Skeletal muscle cell (primary cell): ENCODE data around the gene CLASP1.
"Not testable (repeated sequence)": the region's sequence is repeated elsewhere in the genome, so short reads cannot be mapped to it uniquely, and the experiment has no call there.

Experiments
- DNase-seq: peaks from one replicate; pipeline ENCODE4 v3.0.0-alpha.2; 2010; ENCODE audit warnings: low read depth
- H3K4me3 ChIP-seq: 2 replicates; pipeline ENCODE4 v1.5.1; 2011; ENCODE audit warnings: low read depth, mild to moderate bottlenecking, control low read depth, low read length, moderate library complexity

The CLASP1 gene

DNA sequence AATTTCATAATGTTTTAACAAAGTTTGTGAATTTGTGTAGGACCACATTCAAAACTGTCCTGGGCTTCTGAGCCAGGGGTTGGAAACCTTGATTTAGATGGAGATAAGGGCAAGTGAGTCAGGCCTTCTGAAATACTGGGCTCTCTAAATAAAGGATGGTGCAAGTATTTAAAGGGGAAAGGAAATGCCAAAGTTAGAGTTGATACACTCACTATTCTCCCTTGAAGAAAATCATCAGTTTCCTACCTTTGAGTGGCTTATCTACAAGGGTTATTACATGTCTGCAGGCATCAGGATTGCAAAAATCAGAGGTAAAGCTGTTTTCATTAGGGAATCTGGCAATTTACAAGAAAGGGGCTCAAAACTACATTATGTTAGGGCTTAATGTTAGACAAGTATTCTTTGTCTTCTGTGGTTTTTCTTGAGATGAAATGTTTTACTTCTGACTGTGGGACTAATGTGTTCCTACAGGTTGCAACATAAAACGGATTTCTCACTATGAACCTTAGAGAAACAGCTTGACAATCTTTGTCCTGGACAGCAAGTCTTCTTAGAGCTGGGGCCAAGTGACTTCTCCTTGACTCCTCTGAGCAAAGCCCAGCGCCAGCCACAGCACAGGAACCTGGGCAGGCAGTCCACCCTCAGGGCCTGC, 87.5 kb downstream of the CLASP1 start:
- H3K4me3 ChIP-seq: no peak overlapping the region
- no peak for DNase-seq

DNA sequence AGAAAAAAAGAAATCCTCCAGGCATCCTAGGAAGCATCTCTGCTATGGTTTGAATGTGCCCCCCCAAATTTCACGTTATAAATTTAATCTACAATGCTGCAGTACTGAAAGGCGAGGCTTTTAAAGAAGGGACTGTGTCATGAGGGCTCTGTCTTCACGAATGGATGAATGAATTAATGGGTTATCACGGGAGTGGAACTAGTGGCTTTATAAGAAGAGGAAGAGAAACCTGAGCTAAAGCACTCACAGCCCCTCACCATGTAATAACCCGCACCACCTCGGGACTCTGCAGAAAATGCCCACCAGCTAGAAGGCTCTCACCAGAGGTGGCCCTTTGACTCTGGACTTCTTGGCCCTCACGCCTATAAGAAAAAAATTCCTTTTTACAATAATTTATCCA, 90.9 kb downstream of the CLASP1 start:
- H3K4me3 ChIP-seq: no peak overlapping the region
- DNase-seq: no peak

DNA sequence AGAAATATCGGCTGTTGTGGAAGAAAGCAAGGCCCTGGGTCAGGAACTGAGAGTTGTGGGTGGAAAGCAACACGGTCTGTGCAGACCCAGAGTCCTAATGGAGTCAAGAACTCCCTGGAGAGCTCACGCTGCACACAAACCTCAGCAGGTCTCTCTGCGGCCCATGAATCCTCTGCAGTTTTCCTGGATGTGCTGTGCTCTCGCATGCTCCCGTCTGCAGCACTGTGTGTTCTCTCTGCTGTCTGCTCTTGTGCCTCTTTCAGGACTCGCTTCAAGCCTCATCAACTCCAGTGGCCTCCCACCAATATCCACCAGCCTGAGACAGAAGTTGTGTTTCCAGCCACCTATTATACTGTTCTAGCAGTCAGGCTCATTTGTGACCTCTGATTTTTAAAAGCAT, 94.3 kb downstream of the CLASP1 start:
- H3K4me3 ChIP-seq: no peak overlapping the region
- no peak for DNase-seq

DNA sequence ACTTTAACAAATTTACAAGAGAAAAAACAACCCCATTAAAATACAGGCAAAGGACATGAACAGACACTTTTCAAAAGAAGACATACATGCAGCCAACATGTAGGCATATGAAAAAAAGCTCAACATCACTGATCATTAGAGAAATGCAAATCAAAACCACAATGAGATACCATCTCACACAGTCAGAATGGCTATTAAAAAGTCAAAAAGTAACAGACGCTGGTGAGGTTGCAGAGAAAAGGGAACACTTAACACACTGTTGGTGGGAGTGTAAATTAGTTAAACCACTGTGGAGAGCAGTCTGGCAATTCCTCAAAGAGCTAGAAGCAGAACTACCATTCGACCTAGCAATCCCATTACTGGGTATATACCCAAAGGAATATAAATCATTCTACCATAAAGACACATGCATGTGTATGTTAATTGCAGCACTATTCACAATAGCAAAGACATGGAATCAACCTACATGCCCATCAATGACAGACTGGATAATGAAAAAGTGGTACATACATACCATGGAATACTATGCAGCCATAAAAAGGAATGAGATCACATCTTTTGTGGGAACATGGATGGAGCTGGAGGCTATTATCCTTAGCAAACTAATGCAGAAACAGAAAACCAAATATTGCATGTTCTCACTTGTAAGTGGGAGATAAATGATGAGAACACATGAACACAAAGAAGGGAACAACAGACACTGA, 96.6 kb downstream of the CLASP1 start:
- DNase-seq, H3K4me3 ChIP-seq: not testable (repeated sequence)

DNA sequence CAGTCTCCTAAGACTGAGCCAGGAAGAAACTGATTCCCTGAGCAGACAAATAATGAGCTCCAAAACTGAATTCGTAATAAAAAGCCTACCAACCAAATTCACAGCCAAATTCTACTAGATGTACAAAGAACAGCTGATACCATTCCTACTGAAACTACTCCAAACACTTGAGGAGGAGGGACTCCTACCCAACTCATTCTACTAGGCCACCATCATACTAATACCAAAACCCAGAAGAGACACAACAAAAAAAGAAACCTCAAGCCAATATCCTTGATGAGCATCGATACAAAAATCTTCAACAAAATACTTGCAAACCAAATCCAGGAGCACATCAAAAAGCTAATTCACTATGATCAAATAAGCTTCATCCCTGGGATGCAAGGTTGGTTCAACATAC, 98.6 kb downstream of the CLASP1 start:
- no peak for DNase-seq
- H3K4me3 ChIP-seq: no peak overlapping the region

DNA sequence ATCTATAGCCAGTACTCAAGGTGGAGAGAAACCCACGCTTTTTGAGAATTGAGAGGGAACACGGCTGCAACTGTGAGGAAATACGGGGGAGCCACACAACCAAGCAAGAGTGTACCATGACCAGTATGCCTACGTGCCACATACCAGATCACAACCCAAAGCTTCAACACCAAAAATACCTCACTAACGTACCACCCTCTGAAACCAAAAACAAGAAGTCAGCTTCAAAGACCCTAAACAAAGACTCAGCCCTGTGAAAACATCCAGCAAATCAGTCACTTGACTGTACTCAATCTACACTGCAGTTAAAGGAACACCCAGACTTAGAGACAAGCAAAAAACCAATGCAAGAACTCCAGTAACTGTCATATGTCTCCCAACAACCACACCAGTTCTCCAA, 101.6 kb downstream of the CLASP1 start:
- H3K4me3 ChIP-seq: no peak overlapping the region
- DNase-seq: no peak

DNA sequence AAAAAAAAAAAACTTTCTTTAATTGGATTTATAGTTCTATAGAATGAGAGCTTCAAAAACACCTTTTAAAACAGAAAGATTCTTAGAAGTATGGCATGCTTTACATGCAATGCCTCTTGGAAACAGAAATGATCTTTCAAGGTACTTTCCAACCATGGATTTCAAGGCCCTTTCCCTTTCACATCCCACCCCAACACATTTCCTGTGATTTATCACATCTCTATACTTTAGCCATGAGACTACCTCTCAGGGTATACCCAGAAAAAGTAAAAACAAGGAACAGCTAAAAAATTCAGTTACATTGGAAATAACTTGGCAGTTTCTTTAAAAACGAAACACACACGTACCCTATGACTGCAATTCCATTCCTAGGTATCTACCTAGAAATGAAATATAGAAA, 103.3 kb downstream of the CLASP1 start:
- no peak overlapping the region for H3K4me3 ChIP-seq
- DNase-seq: no peak

DNA sequence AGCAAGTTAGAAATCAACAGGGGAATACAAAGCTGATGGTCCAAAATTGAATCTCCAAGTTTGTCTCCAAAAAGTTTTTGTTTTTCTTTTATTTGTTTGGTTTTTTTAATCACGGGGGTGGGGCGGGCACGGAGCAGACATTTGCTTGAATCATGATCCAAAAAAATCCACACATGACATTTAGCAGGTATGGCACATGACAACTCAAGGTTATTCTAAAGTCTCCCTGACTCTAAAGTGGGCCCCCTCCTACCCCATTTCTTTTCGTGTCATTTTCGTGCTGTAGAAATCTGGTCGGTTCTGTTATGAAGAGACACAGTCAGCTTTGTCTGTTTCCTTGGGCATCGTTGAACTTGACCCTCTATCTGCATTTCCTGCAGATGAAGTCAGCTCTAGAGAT, 104.0 kb downstream of the CLASP1 start:
- H3K4me3 ChIP-seq: no peak overlapping the region

DNA sequence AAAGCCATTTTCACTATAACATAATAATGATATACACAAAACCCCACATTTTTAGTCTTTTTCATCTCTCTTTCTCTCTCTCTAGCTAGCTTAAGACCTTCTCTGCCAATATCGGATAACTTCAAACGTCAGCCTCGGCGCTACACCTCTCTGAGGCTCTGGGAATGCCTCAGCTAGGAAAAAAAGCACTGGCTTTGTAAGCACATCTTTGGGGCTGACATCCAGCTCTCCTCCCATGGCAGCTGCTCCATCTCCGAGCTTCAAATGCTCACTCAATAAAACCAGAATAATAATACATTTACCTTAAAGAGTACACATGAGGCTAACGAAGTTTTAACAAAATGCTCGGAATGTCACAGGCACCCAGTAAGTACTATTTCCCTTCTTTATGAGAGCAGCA, 107.8 kb downstream of the CLASP1 start:
- no peak overlapping the region for H3K4me3 ChIP-seq
- no peak for DNase-seq

More for the DNA sequence above, 104.0 kb downstream of the CLASP1 start:
- DNase-seq: no peak

DNA sequence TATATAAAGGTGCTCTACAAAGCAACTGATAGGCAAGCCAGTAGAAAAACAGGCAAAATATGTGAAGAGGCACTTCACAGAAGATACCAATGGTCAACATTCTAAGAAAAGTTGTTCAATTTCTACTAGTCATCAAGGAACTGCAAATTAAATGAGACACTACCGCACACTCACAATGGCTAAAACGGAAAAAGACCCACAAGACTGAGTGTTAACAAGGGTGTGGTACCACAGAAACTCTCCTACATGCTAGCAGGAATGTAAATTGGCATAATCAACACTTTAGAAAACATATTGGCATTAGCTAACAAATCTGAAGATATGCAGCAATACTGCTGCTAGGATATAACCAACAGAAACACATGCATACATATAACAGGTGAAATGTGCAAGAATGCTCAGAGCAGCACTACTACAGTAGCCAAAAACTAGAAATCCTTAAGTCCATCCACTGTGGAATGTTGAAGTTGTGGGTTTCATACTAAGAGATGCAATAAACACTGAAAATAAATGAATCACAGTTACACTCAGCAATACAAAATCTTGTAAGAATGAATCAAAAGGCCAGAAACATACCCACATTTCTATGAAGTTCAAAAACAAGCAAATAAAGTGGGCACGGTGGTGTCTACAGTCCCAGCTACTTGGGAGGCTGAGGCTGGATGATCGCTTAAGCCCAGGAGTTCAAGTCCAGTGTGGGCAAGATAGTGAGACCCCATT, 109.4 kb downstream of the CLASP1 start:
- no peak for DNase-seq
- no peak overlapping the region for H3K4me3 ChIP-seq

DNA sequence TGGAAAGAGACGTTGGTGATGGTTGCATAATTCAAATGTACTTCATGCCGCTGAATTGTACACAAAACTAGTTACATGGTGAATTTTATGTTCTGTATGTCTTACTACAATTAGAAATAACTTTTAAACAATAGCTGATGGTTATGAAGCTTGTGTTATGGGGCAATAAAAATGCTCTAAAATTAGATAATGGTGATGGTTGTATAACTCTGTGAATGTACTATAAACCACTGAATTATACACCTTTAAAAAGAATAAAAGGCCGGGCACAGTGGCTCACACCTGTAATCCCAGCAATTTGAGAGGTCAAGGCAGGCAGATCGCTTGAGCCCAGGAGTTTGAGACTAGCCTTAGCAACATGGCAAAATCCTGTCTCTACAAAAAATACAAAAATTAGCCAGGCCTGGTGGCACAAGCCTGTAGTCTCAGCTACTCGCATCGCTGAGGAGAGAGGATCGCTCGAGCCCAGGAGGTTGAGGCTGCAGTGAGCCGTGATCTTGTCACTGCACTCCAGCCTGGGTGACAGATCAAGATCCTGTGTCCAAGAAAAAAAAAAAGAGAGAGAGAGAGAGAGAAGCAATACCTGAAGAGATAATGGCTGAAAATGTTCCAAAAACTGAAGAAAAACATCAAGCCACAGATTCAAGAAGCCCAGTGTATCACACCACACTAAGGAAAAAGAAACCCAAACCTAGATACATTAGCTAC, 112.3 kb downstream of the CLASP1 start:
- no peak overlapping the region for H3K4me3 ChIP-seq
- DNase-seq: no peak

DNA sequence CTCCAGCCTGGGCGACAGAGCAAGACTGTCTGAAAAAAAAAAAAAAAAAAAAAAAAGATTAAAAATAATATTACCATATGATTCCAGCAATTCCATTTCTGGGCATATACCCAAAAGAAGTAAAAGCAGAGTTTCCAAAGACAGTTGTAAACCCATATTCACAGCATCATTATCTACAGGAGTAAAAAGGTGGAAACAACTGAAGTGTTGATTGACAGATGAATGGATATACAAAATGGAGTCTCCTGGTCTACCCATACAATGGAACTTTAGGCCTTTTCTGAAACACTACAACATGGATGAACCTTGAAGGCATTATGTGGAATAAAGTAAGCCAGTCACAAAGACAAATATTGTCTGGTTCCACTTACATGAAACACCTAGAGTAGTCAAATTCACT, 112.9 kb downstream of the CLASP1 start:
- no peak for DNase-seq
- no peak overlapping the region for H3K4me3 ChIP-seq

DNA sequence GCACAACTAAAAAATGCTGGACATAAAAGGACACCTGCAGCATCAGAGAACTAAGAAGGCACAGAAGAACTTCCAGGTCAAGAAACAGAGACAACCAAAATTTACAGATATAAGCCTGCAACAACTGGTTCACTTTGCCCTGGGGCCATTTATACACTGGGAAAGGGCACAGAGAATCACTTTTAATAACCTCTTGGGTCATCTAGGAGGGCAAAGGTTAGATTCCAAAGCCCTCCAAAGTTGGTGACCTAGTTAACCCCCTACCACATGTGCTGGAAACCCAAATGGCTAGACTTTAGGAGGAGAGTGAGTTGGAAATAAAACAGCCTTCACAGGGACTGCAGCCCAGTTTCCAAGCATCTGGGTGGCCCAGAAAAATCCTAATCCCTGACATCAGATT, 115.3 kb downstream of the CLASP1 start:
- DNase-seq: no peak
- no peak overlapping the region for H3K4me3 ChIP-seq

DNA sequence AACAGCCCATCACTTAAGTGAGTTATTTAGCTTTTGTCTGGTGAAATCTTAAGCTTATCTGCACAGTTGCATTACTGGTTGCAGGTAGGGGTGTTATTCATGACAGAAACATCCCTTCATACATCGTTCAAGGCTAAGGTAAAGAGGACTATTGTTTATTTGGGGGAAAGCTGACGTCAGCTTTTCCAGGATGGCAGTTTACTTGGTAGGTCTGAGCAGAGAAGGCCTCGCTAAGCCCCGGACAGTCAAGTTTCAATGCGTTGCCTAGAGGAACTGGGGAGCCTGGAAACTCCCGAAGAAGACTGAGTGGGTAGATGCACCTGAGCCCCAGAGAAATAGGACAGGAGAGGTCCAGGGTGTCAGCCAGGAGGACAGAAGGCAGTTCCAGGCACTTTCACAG, 116.4 kb downstream of the CLASP1 start:
- H3K4me3 ChIP-seq: no peak overlapping the region

DNA sequence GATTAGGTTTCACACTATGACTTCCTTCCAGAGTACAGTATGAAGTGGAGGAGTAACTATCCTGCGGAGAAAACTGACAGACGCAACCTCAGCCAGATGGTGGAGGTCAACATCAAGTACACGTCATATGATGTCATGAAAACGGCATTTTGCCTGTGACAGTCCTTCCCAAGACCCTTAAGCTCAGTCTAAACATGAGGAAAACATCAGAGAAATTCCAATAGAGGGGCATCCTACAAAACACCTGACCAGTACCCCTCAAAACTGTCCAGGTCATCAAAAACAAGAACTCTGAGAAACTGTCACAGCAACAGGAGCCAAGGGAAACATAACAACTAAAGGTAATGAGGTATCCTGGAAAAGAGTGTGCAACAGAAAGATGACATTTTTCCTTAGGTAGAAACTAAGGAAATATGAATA, 116.9 kb downstream of the CLASP1 start:
- no peak overlapping the region for H3K4me3 ChIP-seq
- peak; percentile 22 for DNase-seq

More for the DNA sequence above, 116.4 kb downstream of the CLASP1 start:
- DNase-seq: no peak

DNA sequence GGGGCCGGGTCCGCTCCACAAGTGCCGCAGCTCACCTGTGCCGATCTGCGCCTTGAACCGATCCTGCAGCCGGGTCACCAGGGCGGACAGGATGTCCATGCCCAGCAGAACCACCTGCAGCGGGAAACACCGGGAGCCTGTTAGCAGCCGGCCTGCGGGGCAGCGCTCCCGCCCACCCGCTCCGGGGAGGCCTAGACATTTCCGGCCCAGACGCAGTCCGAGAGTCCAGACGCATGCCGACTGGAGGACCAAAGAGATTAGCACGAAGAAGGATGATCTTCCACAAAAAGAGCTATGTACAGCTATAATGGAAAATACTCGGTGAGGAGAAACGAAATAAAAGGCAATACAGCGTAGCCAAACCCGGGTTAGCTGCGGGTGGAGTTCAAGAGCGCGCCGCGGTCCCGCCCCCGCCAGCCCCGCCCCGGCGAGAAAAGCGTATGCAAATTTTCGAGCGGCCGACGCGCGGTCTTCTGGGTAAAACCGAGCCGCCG, 119.0 kb downstream of the CLASP1 start:
- DNase-seq: peak; percentile 27
- H3K4me3 ChIP-seq: peak overlapping the region; percentile 78

DNA sequence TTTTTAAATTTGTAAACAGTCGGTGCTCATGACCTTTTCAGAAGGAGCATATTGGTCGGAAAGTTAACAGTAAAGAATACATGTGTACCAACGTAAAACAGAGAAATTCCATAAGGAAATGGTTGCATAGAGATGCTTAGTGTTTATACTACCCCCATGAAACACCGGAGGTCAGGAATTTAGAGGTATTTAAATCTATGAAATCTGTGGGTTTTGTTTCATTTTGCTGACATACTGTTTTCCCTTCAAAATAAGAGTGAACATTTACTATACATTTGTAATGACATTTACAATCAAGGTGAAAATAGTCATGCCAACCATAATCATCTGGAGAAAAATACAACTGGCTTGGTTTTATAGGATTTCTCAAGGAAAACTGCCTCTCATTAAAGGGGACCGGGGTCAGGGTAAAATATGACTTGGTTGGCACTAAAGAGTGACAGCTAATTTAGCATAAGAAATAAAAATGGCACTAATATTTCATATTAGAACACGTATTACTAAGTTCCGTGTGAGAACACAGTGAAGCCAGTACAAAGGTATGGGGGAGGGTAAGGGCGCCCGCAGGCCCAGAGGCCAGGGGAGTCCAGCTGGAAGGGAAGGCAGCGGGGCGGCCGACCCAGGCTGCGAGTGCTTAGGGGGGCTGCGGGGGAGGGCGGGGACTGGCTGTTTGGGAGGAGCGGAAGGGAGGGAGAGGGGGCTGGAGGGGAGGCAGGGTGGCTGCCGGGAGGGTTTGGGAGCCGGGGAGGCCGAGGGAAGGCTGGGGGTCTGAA, 119.6 kb downstream of the CLASP1 start:
- H3K4me3 ChIP-seq: peak overlapping the region; percentile 78
- DNase-seq: peak; percentile 16

DNA sequence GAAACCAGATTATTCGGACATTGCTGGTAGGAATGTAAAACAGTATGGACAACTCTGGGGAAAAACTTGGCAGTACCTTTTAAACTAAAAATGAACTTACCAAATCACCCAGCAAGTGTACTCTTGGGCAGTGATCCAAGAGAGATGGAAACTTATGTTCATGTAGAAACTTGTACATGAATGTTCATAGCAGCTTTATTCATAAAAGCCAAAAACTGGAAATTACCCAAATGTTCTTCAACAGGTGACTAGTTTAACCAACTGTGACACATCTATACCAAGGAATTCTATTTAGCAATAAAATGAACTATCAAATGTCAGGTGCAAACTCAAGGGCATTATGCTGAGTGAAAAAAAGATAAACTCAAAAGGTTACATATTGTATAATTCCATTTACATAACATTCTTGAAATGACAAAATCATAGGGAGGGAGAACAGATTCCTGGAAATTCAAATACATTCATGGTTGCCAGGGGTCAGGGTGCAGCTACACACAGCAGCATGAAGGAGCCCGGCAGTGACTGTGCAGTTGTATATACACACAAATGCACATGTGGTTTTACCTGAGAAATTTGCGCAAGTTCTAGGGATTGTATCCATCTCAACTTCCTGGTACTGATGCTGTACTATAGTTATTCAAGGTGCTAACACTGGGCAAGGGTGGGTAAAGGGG, 122.1 kb downstream of the CLASP1 start:
- no peak for DNase-seq
- H3K4me3 ChIP-seq: no peak overlapping the region
